CD4-positive, alpha-beta T cell treated with Interleukin-1 beta for 1 hour (primary cell): ENCODE measurements around the gene COX17.

Experiments used
- DNase-seq, 2 donors: peaks; one replicate each; pipeline ENCODE4 v3.0.0-alpha.2; 2020 to 2022

COX17 gene

GRCh38 chr3:119673875-119674274 lies 3.3 kb downstream of the COX17 start:
- no peak for DNase-seq

DNA sequence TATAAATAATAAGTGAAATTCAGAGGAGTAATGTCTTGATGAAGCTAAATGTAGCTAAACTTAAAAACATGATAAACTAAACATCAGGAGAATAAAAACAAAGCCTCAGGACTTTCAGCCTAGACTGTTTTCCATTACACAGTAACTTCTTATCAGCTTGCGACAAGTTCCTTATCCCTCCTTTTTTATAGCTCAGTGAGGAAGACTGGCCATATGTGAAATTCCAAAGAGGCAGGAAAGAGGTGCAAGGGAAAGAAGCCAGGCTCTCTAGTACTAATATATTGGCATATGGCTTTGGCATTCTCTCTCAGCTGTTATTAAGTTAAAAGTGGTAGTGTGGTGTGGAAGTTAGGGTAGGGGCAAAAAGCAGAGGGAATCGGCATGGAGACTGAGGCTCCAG lies 4.4 kb downstream of the COX17 start:
- DNase-seq, result no peak

- DNase-seq, result no peak
Observed at GRCh38 chr3:119669906-119670570, 7.2 kb downstream of the COX17 start.

DNA sequence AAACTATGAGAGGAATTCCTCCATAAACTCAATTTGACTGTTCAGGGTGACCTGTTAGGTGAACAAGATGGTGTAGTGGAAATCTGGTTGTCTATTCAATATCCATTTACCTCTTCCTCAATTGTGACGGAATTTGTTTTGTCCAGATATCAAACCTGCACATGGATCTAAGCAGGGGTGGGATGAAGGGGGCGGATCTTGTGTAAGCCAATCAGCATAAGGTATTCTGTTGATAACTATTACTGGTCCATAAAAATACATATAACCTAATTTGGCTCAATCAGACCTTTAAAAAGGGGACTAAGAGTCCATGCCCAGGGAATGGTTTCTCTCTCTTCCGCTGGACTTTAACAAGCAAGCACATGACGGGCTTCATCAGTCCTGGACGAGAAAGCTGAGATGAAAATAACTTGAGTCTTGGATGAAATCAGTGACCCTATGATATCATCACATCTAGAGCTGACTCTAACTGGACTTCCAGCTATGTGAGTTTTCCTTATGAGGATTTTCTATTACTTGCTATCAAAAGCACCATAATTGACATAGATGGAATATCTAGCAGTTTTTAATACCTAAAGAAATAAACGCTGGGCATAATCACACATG lies 11.1 kb downstream of the COX17 start:
- DNase-seq, result no peak

- DNase-seq, result no peak
Observed at GRCh38 chr3:119664850-119665379, 12.3 kb downstream of the COX17 start.

GRCh38 chr3:119664370-119664769 lies 12.8 kb downstream of the COX17 start:
- no peak for DNase-seq

GRCh38 chr3:119663885-119664284 lies 13.3 kb downstream of the COX17 start:
- DNase-seq, result no peak

DNA sequence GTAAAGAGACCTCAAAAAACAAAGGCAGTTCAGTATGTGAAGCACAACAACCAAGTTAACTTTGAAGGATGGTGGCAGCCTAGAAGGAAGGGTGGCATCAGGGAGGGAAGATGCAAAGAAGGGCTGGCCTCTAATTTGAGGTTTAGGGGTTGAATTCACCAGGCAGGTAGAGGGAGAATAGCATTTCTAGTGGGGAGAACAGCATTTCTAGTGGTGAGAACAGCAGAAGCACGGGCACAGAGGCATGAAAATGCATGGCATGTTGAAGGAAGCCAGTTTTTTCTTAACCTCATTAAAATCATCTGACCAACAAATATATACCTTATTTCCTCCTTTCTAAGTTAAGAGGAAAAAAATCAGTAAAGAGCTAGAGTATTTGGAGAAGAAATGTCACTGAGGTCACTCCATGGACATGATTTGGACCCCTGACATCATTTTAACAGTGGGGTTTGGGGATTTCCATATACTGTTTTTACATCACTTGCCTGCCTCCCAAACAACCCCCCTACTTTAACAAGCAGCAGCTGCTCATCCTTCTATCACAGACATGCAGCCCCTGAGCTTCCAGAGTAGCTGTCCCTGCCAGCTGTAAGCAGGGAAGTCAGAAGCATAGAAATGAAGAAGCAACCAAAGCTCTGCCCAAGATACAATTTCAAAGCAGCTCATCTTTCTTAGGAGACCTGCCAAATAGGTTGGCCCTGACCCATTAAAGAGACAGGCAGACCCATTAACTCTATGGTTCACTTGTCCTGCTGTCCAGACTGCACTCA lies 14.4 kb downstream of the COX17 start:
- DNase-seq, result no peak

- no peak for DNase-seq
Observed at GRCh38 chr3:119660474-119661440, 16.4 kb downstream of the COX17 start, which contains the start of gene POPDC2. POPDC2 (minus strand) TSS chr3:119660589; CDS start chr3:119660423, 166 bp downstream.

DNA sequence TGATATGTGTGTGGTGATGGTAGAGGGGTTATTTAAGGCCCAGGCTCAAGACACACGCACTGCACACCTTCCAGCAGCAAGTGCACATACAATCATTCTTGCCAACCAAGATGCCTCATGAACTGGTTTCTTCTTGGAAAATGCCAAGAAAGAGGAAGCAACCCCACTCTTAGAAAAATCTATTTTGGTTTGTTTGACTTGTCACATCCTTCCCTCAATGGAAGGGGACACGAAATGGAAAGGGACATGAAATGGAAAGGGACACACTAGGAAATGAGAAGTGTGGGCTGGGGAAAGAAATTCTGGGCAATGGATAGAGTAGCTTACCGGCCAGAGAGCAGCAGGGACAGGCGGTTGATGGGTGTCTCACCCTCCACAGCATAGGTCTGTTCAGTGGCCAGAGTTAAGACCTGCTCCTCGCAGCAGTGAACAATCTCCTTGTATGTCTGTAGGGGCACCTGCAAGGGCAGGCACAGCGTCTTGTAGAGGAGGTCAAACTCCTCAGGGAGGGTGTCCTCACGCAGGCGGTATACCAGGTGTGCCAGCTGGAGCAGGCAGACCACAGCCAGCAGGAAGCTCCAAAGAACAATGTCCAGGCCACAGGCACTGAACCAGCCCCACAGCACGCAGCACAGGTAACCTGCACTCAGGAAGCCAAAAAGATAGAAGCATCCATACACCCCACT lies 17.5 kb downstream of the COX17 start:
- no peak for DNase-seq

DNA sequence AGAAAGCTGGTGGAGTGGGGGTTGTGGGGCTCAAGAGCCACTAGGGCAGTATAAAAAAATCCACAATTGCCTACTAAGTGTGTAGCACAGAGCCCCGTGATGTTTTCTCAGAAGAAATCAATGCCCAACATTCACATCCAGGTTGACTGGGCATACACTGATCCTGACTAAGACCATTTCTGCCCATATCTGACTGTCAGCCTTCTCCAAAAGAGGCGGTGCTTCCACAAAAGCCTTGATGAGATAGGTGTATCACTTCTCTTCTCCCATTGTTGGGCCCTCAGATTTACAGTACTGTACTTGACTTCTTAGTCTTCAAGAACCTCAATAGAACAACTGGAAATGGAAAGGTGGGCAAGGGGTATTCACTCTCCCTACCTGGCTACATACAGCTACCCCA lies 18.2 kb downstream of the COX17 start:
- no peak for DNase-seq

- no peak for DNase-seq
Observed at GRCh38 chr3:119657887-119658702, 19.1 kb downstream of the COX17 start.

- no peak for DNase-seq
Observed at GRCh38 chr3:119653876-119654275, 23.3 kb downstream of the COX17 start.

GRCh38 chr3:119652306-119653033 lies 24.7 kb downstream of the COX17 start:
- DNase-seq, result no peak

- no peak for DNase-seq
Observed at GRCh38 chr3:119649761-119650160, 27.4 kb downstream of the COX17 start.

DNA sequence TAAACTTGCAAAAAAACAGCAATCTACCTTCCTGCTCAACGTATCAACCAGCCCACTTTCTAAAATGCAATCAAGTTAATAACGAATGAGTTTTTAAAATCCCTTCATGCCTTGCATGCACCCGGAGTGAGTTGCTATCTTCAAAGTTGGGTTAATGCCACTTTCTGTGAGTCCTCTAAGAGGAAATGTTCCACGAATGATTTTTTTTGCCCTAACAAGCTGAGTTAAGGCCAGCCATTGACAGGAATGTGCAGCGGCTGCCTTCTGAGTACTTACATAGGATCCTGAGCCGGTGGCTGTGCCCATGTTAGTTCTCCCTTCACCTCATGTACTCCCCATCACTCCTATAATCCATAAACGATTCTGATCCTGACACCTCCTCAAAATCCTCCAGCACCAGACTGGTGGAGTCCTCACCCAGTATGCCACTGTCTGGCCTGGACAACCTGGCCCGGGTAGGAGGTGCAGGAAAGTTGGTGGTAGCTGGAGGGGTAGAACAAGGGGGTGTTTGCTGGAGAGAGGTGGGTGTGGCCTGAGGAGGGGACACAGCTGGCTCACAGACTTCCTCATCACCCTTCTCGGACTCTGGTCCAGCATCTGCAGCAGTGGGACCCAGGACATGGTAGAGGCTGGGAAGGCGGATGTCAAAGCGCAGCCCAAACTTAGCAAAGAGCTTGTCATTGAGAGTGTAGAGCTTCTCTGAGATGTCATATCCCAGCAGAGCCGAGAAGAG lies 29.2 kb downstream of the COX17 start:
- DNase-seq, result no peak

DNA sequence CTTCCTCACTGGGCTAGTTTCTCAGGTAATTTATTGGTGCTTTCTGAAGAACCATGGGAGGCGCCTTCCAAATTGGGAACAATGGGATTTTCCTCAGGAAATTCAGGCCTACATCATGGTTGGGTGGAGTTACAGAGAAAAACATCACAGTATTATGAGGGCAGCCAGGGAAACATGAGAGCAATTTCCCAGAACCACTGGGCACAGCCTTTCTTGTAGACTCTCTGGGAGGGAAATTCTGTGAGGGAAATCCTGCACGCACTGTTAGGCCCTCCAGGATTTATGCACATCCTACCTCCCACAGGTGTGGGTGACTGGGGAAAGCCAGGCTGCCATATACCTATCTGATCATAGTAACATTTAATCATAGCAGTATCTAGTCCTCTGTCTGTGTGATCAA lies 30.0 kb downstream of the COX17 start:
- DNase-seq, result no peak

DNA sequence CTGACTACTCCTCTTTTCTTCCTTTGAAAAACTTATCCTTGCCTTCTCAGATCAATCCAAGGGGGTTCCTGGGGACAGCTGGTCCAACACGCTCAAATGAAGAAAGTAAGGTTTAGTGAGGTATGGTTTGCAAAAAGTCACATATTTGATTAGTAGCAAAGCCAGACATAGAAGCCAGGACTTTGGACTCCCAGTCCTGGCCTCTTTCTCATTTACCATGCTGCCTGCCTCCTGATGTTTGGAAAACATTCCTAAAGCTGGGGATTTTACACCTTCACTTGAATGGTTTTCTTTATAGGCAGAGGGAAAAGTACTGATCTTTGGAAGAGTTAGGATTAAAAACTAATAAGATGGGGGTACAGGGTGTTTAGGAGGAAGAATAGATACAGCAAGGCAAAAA lies 31.4 kb downstream of the COX17 start:
- no peak for DNase-seq

DNA sequence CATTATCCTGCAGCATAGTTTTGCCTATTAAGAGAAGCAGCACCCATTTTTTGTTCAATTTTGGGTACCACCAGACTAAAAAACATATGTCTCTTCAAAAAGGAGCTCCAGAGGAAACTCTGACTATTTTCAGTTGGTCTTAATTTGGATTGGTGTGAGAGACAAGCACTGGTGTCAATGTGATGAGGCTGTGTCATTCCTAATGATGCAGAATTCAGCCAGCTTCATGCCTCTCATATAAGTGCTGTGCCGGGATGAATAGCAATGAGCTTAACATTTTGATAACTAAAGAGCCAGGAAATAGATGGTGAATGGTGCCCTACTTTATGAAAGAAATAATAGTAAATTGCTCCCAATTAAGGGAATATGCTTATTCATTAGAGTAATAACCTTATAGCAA lies 32.7 kb downstream of the COX17 start:
- no peak for DNase-seq

- DNase-seq, result no peak
Observed at GRCh38 chr3:119643528-119643927, 33.7 kb downstream of the COX17 start.
